Stimulated activated CD8-positive, alpha-beta memory T cell treated with anti-CD3 and anti-CD28 coated beads, Interleukin-4, amount 100 ng/mL, for 24 hours (primary cell): ENCODE data around the gene FCSK.

Experiments used
- DNase-seq: peaks from one replicate; pipeline ENCODE4 v3.0.0-alpha.2; 2020; ENCODE audit warnings: low read depth

Gene FCSK

DNA sequence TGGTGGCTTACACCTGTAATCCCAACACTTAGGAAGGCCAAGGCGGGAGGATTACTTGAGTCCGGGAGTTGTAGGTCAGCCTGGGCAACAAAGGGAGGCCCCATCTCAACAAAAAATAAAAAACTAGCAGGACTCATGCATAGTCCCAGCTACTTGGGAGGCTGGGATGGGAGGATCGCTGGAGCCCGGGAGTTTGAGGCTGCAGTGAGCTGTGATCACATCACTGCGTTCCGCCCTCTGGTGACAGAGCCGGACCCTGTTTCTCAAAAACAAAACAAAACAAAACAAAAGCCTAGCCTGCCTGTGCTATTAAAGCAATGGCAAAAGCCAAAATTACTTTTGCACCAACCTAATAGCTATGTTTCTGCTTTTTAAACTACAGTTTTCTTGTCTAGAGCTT is 1.5 kb downstream of the FCSK start:
- DNase-seq: no peak

DNA sequence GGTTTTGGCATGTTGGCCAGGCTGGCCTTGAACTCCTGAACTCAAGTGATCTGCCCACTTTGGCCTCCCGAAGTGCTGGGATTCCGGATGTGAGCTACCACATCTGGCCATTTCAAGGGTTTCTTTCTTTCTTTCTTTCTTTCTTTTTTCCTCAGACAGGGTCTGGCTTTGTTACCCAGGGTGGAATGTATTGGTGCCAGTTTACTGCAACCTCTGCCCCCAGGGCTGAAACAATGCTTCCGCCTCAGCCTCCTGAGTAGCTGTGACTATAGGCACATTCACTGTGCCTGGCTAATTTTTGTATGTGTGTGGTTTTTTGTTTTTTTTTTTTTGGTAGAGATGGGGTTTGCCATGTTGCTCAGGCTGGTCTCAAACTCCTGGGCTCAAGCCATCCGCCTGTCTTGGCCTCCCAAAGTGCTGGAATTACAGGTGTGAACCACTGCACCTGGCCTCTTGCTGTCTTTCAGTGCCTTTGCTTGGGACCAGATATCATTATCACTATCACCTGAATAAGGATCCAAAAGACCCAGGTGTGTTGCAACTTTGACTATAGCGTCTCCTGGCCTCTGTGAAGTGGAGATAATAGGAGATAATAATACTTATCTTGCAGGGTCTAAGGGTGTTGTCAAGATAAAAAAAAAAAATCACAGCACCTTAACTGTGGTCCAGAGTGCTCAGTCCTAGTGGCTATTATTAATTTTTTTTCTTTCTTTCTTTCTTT is 3.2 kb downstream of the FCSK start:
- DNase-seq: no peak

DNA sequence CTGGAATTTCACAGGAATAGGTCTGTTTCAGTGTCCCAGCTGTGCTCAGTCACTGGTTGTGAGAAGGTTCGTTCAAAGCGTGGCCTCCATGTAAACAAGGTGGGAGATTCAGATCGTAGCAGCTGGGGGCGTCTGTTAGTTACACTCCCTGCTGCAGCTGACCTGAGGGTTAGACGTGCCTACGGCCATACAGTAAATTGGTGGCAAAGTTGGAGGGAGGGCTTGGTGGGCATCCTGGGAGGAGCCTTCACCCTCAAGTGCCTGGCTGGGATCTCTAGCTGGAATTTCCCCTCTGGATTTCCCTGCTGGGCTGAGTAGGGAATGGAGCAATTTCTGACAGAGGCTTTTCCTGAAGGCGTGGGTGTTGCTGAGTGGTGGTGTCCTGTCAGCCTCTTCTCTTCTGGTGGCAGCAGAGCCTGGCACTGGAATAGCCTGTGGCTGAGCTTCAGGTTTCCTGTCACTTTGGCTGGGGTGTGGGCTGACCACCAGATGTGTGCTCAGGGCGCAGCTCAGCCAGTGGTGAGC is 6.4 kb downstream of the FCSK start:
- no peak for DNase-seq

DNA sequence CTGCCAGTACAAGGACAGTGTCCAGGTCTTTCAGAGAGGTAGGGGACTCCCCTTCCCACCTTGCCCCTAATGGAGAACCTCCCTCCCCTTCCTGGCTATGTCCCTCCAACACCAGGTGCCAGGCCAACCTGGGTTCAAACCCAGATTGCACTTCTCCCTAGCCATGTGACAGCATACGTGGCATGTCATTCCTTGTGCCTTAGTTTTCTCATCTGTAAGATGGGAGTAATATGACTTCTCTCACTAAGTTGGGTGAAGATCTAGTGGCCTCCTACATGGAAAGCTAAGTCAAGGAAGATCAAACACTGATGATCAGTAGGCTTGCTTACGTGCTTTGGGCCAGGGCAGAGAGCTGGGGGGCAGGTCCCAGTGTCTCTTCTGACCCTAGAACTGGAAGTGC is 8.8 kb downstream of the FCSK start:
- DNase-seq: no peak

DNA sequence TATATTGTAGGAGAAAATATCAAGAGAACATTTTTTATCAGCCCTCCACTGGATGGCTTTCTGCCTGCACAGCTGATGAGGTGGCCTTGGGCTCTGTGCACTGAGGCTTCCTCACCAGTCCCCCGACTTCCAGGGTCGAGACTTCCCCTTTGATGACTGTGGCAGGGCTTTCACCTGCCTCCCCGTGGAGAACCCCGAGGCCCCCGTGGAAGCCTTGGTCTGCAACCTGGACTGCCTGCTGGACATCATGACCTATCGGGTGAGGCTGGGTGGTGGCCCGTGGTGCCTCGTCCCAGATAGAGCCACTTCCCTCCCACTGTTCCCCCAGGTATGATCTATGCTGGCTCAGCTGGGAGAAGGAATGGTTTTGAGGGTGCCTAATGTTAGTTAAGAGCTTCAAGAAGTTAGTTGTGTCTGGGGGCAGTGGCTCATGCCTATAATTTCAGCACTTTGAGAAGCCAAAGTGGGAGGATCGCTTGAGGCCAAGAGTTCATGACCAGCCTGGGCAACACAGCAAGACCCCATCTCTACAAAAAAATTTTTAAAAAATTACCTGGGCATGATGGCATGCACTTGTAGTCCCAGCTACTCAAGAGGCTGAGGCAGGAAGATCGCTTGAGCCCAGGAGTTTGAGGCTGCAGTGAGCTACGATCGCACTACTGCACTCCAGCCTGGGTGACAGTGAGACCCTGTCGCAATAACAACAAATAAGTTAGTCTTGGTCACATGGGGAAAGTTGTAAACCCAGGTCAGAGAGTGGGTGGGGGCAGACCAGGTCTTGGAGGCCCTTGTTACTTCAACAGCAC is 11.8 kb downstream of the FCSK start:
- no peak for DNase-seq

DNA sequence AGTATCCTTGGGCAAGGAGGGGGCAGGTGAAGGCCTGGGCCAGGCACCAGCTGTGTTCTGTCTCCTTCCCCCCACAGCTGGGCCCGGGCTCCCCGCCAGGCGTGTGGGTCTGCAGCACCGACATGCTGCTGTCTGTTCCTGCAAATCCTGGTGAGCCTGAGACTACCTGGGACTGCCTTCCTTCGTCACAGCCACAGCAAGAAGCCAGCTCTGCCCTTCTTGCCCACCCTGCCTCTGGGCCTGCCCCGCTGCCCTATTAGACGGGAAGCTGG is 12.3 kb downstream of the FCSK start:
- DNase-seq: no peak

DNA sequence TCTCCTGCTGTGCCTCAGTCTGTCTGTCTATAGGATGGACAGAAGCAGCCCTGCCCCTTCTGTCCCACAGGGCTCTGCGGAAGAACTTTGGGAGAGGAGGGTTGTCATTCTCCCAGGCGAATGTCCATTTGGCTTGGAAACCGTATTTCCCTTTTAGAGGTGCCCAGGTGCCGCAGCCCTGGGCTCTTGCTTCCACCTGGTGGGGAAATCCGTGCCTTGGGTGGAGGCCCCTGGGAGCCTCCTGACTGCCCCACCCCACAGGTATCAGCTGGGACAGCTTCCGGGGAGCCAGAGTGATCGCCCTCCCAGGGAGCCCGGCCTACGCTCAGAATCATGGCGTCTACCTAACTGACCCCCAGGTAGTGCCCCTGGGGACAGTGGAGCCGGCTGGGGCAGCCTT is 12.7 kb downstream of the FCSK start:
- no peak for DNase-seq

DNA sequence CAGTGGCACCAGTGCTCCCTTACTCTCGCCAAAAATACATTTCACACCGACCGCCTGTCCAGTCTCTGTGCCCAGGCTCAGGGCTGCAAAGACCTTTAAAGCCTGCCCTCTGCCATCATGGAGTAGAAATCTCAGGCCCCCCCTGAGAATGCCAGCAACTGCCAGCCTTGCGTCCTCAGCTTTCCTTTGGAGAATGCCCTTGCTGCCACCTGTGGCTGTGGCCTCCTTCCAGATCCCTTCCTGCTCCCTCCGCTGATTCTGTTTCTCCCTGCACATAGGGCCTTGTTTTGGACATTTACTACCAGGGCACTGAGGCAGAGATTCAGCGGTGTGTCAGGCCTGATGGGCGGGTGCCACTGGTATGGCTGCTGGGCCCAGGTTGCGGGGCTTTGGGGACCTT is 13.2 kb downstream of the FCSK start:
- DNase-seq: no peak

DNA sequence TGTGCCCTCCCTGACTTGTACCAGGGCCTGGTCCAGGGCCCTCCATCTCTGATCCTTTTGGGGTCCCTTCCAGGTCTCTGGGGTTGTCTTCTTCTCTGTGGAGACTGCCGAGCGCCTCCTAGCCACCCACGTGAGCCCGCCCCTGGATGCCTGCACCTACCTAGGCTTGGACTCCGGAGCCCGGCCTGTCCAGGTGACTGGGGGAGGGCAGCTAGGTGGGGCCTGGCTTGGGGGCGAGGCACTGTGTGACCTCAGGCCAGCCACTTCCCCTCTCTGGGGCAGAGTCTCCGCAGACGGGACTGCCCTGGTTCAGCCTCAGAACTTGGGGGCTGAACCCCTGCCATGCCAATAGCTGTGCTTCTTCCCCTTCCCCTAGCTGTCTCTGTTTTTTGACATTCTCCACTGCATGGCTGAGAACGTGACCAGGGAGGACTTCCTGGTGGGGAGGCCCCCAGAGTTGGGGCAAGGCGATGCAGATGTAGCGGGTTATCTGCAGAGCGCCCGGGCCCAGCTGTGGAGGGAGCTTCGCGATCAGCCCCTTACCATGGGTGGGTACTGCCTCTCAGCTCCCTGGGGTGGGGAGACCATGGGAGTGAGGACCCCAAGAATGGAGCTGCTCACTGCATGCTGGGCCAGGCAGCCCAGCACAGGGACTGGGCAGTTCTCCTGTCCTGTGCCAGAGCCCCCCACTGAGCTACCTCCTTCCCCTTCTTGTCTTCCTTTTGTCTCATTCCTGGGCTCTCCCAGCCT is 14.6 kb downstream of the FCSK start:
- no peak for DNase-seq

DNA sequence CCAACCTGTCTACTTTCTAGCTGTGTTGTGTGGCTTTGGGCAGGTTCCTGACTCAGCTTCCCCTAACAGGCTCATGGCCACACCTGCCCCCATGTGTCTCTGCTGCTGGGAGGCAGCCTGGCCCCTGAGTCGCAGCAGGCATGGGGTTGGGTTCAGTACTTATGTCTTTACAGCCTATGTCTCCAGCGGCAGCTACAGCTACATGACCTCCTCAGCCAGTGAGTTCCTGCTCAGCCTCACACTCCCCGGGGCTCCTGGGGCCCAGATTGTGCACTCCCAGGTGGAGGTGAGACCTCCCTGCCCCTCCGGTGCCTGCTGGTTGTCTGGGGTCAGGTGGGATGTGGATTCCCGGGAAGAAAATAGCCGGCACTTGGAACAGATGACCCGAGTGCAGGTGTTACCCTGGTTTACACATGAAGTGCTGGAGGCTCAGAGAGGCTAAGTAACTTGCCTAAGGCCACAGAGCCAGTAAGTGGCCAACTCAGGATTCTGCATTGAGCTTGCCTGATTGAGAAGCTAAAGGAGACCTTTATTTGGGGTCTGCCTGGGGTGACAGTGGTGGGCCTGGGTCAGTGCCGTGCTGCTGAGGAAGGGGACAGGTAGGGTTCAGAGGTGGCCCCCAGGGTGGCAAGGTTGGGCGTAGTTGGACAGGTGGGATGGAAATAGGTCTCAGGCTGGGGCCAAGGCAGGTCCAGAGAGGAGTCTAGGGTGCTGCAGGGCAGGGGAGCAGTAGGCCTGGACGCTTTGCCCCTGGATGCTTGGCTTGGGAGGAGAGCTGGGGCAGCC is 15.9 kb downstream of the FCSK start:
- no peak for DNase-seq

DNA sequence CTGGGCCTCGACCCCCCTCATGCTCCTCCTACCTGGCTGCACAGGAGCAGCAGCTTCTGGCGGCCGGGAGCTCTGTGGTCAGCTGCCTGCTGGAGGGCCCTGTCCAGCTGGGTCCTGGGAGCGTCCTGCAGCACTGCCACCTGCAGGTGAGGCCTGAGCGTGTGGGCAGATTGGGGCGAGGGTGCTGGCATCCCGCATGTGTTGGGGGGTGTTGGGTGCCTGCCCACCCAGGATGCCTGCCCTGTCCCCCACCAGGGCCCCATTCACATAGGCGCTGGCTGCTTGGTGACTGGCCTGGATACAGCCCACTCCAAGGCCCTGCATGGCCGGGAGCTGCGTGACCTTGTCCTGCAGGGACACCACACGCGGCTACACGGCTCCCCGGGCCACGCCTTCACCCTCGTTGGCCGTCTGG is 16.5 kb downstream of the FCSK start:
- DNase-seq: no peak

DNA sequence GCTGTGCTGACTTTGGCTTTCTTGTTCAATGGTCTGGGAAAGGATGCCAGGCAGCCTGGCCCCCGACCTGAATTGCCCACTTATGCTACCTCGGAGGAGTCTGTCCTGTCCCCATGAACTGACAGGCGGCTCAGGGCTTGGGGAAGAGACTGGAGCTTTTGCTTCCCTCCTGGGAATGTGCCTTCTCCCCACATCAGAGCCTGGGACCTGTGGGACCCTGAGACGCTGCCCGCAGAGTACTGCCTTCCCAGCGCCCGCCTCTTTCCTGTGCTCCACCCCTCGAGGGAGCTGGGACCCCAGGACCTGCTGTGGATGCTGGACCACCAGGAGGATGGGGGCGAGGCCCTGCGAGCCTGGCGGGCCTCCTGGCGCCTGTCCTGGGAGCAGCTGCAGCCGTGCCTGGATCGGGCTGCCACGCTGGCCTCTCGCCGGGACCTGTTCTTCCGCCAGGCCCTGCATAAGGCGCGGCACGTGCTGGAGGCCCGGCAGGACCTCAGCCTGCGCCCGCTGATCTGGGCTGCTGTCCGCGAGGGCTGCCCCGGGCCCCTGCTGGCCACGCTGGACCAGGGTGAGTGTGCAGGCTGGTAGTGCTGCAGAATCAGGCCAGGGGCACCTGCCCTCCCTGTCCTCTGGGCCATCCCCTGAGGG is 18.5 kb downstream of the FCSK start:
- DNase-seq: no peak

DNA sequence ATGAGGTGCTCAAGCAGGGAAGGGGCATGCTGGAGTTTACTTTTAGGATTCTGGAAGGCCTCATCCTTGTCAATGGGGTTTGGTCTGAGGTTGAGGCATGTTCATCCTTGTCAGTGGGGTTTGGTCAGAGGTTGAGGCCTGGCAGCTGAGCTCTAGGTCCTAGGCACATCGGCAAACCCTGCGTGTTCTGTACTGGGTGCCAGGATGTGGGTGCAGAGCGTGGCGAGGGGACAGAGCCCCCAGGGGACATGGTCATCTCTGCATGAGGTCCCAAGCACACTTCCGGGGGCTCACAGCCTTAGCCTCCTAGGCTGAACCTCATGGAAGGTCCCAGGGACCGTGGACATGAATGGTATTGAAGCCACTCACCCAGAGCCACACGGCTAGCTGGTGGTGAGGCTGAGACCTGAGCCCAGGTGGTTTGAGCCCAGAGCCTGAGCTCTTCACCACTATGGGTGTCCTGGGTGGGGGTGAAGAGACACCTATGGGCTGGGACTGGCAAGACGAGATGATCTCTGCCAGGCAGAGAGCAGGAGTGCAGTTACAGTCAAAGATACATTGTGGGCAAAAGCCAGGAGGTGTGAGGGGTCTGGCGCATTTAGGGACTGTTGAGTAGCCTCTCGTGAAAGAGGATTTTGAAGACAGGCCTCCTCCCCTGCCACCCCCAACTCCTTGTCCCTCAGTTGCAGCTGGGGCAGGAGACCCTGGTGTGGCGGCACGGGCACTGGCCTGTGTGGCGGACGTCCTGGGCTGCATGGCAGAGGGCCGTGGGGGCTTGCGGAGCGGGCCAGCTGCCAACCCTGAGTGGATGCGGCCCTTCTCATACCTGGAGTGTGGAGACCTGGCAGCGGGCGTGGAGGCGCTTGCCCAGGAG is 19.3 kb downstream of the FCSK start:
- no peak for DNase-seq

DNA sequence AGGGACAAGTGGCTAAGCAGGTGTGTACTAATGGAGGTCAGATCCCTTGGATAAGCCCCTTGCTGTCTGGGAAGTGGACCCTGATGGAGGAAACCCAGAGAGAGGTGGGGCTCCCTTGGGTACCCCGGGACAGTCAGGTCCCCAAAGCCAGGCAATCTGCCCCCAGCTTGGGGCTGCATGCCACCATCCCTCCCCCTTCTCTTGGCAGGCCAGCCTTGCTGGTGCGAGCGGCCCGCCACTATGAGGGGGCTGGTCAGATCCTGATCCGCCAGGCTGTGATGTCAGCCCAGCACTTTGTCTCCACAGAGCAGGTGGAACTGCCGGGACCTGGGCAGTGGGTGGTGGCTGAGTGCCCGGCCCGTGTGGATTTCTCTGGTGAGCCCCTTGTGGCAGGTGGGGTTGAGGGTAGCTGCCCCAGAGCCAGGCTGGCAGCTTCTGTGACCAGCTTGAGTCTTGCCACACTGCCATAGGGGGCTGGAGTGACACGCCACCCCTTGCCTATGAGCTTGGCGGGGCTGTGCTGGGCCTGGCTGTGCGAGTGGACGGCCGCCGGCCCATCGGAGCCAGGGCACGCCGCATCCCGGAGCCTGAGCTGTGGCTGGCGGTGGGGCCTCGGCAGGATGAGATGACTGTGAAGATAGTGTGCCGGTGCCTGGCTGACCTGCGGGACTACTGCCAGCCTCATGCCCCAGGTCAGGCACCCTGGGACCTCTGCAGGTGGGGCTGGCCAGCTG is 20.1 kb downstream of the FCSK start:
- no peak for DNase-seq

DNA sequence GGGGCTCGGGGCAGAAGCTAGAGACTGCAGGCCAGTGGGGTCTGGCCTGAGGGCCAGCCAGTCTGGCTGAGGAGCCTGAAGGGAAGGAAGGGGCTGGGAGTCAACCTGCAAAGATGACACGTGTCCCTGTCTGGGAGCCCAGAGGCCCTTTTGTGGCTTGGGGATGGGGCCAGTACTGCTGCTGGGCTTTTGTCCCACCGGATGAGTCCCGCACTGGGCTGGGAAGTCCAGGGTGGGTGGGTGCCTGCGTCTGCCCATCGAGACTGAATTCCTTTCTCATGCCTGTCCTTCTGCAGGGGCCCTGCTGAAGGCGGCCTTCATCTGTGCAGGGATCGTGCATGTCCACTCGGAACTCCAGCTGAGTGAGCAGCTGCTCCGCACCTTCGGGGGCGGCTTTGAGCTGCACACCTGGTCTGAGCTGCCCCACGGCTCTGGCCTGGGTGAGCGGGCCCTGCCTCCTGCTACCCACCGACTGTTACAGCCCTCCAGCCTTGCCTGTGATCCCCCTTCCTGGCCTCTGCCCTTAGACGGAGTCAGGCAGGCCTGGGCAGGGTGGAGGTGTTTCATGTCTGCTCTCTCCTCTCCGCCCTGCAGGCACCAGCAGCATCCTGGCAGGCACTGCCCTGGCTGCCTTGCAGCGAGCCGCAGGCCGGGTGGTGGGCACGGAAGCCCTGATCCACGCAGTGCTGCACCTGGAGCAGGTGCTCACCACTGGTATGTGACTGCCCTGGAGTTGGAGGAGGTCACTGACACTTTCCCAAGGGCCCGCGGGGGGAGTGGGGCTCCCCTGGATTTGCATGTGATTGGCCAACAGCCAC is 20.9 kb downstream of the FCSK start:
- DNase-seq: no peak

DNA sequence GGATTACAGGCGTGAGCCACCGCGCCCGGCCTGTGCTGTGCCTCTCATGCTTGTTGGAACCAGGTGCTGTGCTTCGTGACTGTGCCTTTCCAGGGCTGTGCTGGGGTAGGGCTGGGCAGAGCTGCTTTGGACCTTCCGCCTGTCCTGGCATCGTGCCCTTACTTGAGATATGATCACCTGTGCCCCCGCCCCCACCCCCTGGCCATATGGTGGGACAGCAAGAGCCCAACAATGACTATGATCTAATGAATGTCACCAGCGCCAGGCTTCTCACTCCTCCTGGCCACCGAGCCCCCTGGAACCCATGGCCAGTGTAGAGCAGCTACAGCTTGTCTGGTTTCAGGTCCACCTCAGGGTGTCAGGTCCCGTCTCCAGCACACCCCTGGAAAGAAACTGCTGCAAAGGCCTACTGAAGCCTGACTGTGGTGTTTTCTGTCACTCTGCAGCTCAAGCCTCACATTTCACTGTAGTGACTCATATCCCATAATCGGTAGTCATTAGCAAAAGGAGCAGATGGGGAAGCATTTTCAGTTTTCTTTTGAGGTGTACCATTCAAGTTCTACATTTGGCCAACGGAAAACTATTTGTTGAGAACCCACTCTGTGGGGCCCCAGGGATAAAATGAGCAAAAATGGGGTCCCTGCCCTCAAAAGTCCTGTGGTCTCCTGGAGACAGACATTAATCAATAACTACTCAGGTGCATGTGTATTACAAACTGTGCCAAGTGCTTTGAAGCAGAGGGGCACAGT is 22.1 kb downstream of the FCSK start:
- peak; percentile 8 for DNase-seq

DNA sequence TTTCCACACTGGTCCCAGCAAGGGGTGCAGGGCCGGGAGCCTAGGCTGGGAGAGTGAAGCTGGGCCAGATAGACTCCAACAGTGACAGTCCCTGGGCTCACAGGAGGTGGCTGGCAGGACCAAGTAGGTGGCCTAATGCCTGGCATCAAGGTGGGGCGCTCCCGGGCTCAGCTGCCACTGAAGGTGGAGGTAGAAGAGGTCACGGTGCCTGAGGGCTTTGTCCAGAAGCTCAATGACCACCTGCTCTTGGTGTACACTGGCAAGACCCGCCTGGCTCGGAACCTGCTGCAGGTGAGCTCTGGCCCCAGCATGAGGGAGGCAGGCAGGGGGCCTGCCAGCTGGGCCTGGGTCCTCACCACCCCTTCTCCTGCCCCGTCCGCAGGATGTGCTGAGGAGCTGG is 23.8 kb downstream of the FCSK start:
- no peak for DNase-seq

DNA sequence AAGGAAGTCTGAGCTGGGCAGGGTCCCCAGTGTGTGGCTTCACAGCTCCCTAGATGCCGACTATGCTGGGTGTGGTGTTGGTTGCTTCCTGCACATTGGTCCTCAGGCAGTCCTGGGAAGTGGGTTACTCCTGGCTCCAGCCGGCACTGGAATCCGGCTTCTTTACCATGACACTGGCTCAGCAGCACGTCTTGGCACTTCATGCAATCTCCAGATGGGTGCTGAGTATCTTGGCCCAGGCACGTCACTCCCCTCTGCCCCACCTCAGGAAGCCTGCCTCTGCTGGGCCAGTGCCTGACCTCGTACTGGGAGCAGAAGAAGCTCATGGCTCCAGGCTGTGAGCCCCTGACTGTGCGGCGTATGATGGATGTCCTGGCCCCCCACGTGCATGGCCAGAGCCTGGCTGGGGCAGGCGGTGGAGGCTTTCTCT is 24.5 kb downstream of the FCSK start:
- no peak for DNase-seq
